A549 (cell line): Measurements from ENCODE around the gene HAAO.

Experiments
- CTCF ChIP-seq: fragments of >200 bp; sonication (Bioruptor Twin); formaldehyde crosslinking; IDR thresholded peaks from 3 replicates; pipeline ENCODE4 v1.5.1; 2016
- FOXS1 ChIP-seq: fragments of 250-450 bp; sonication (Bioruptor Pico); IDR thresholded peaks from 2 replicates; pipeline ENCODE4 v1.5.0; 2020; ENCODE audit warnings: mild to moderate bottlenecking, moderate library complexity
- HDAC2 ChIP-seq: fragments of 200-600 bp; sonication (generic); IDR thresholded peaks from 2 replicates; pipeline ENCODE4 v1.6.1; 2016
- NFE2L2 ChIP-seq: fragments of 150-350 bp; conservative IDR thresholded peaks from 2 replicates; pipeline ENCODE4 v1.6.1; 2014; ENCODE audit warnings: low read length
- PBX3 ChIP-seq: IDR thresholded peaks from 2 replicates; pipeline ENCODE4 v1.6.1; 2012
- POLR2A ChIP-seq: IDR thresholded peaks from 2 replicates; pipeline ENCODE4 v1.6.1; 2012; ENCODE audit warnings: mild to moderate bottlenecking, low read length
- RAD21 ChIP-seq, 2 experiments: fragments of >200 bp in 1 of 2; sonication (Bioruptor Twin) in 1 of 2; formaldehyde crosslinking in 1 of 2; IDR thresholded peaks in 1 of 2; conservative IDR thresholded peaks in 1 of 2; 2 replicates in 1 of 2; 3 replicates in 1 of 2; pipeline ENCODE4 v1.6.1; 2012 to 2018; ENCODE audit warnings: inconsistent platforms in 1 of 2
- RARB ChIP-seq: fragments of 250-450 bp; sonication (Bioruptor Pico); IDR thresholded peaks from 2 replicates; pipeline ENCODE4 v1.8.0; 2021; ENCODE audit warnings: mild to moderate bottlenecking, moderate library complexity
- SREBF2 ChIP-seq: fragments of 450-650 bp; IDR thresholded peaks from 2 replicates; pipeline ENCODE4 v1.6.1; 2014; ENCODE audit warnings: mild to moderate bottlenecking, moderate library complexity
- ZC3H11A ChIP-seq: fragments of 450-650 bp; IDR thresholded peaks from 2 replicates; pipeline ENCODE4 v1.6.1; 2014; ENCODE audit warnings: antibody characterized with exemption, mild to moderate bottlenecking
- ZFP36 ChIP-seq: fragments of 450-650 bp; IDR thresholded peaks from 2 replicates; pipeline ENCODE4 v1.6.1; 2014; ENCODE audit warnings: borderline replicate concordance; ENCODE audit not compliant: partially characterized antibody

GRCh38 chr2:42767080-42767898 is 25.1 kb downstream of the HAAO start:
- no peak for TF ChIP-seq RAD21 (conservative IDR thresholded peaks at IDR 0.05 in 1 of 2, IDR thresholded peaks at IDR 0.05 in 1 of 2)
- no peak for TF ChIP-seq CTCF
- no peak for TF ChIP-seq ZFP36
- no peak for TF ChIP-seq POLR2A
- TF ChIP-seq FOXS1 (CRISPR knock-in tag): no peak
- no peak for TF ChIP-seq ZC3H11A
- no peak for TF ChIP-seq RARB
- TF ChIP-seq SREBF2: no peak
- no peak for TF ChIP-seq HDAC2
- no peak for TF ChIP-seq NFE2L2
- no peak for TF ChIP-seq PBX3
